ENCODE data around the gene ANKRD55. TPM values are rescaled to one million over a fixed set of nuclear protein-coding genes. Genes with fewer than 3 reads are reported as not detected.
"Not testable (repeated sequence)": the region's sequence is repeated elsewhere in the genome, so short reads cannot be mapped to it uniquely, and the experiment has no call there.

The ANKRD55 gene
- total RNA-seq, 1 donor from 2014 or later: 2.0 TPM

GRCh38 chr5:56115589-56115988, 117.5 kb downstream of the ANKRD55 start:
- FAIRE-seq (no peak), DNase-seq (ENCODE audit: low spot score in 2 of 2) (no peak)

GRCh38 chr5:56112526-56113121, 120.5 kb downstream of the ANKRD55 start:
- DNase-seq (ENCODE audit: low spot score in 2 of 2) (no peak), FAIRE-seq (no peak)

- DNase-seq (ENCODE audit: low spot score in 2 of 2) (no peak), FAIRE-seq (no peak)
Measured at GRCh38 chr5:56111404-56111781, 121.7 kb downstream of the ANKRD55 start.

GRCh38 chr5:56110646-56111403, 122.3 kb downstream of the ANKRD55 start:
- DNase-seq (ENCODE audit: low spot score in 2 of 2) (no peak), FAIRE-seq (no peak)

GRCh38 chr5:56108246-56108645, 124.9 kb downstream of the ANKRD55 start:
- FAIRE-seq (no peak), DNase-seq (ENCODE audit: low spot score in 2 of 2) (no peak)

- FAIRE-seq: no peak
- no peak for DNase-seq (ENCODE audit: low spot score in 2 of 2)
Measured at GRCh38 chr5:56106837-56107236, 126.3 kb downstream of the ANKRD55 start.

GRCh38 chr5:56105511-56106291, 127.4 kb downstream of the ANKRD55 start:
- DNase-seq (ENCODE audit: low spot score in 2 of 2) (no peak), FAIRE-seq (no peak)

GRCh38 chr5:56102889-56103288, 130.2 kb downstream of the ANKRD55 start:
- DNase-seq (ENCODE audit: low spot score in 2 of 2): no peak

GRCh38 chr5:56102207-56102606, 130.9 kb downstream of the ANKRD55 start:
- DNase-seq (ENCODE audit: low spot score in 2 of 2); FAIRE-seq: not testable (repeated sequence)

More at GRCh38 chr5:56102889-56103288, 130.2 kb downstream of the ANKRD55 start:
- FAIRE-seq: no peak

GRCh38 chr5:56101180-56101579, 131.9 kb downstream of the ANKRD55 start:
- FAIRE-seq: no peak

GRCh38 chr5:56100439-56101176, 132.5 kb downstream of the ANKRD55 start:
- FAIRE-seq: no peak
- DNase-seq (ENCODE audit: low spot score in 2 of 2): no peak

More at GRCh38 chr5:56101180-56101579, 131.9 kb downstream of the ANKRD55 start:
- DNase-seq (ENCODE audit: low spot score in 2 of 2): no peak

- FAIRE-seq (no peak), DNase-seq (ENCODE audit: low spot score in 2 of 2) (no peak)
Measured at GRCh38 chr5:56099346-56099745, 133.8 kb downstream of the ANKRD55 start.

- DNase-seq (ENCODE audit: low spot score in 2 of 2) (no peak), FAIRE-seq (no peak)
Measured at GRCh38 chr5:56097055-56097454, 136.1 kb downstream of the ANKRD55 start.

GRCh38 chr5:56095579-56096102, 137.5 kb downstream of the ANKRD55 start:
- no peak for FAIRE-seq
- no peak for DNase-seq (ENCODE audit: low spot score in 2 of 2)

GRCh38 chr5:56094579-56095361, 138.4 kb downstream of the ANKRD55 start:
- DNase-seq (ENCODE audit: low spot score in 2 of 2): no peak
- FAIRE-seq: no peak

- DNase-seq (ENCODE audit: low spot score in 2 of 2) (no peak), FAIRE-seq (no peak)
Measured at GRCh38 chr5:56093970-56094369, 139.2 kb downstream of the ANKRD55 start.

- DNase-seq (ENCODE audit: low spot score in 2 of 2): no peak
- FAIRE-seq: no peak
Measured at GRCh38 chr5:56092115-56092514, 141.0 kb downstream of the ANKRD55 start.

- no peak for FAIRE-seq
Measured at GRCh38 chr5:56091664-56092063, 141.5 kb downstream of the ANKRD55 start.

GRCh38 chr5:56090793-56091460, 142.2 kb downstream of the ANKRD55 start:
- no peak for FAIRE-seq

More at GRCh38 chr5:56091664-56092063, 141.5 kb downstream of the ANKRD55 start:
- DNase-seq (ENCODE audit: low spot score in 2 of 2): no peak

More at GRCh38 chr5:56090793-56091460, 142.2 kb downstream of the ANKRD55 start:
- DNase-seq (ENCODE audit: low spot score in 2 of 2): no peak

Data from frontal cortex (tissue), 4 donors.